ENCODE measurements around the gene CX3CL1. TPM values are rescaled to one million over a fixed set of nuclear protein-coding genes. Genes with fewer than 3 reads are reported as not detected.

Gene CX3CL1
- total and polyA plus RNA-seq, 2 of the 13 experiments (the other 11 are each of a cell fraction or from before 2014, with no cell fraction given), result 57.3 to 60.8 TPM

GRCh38 chr16:57388359-57389086 is 16.2 kb downstream of the CX3CL1 start (continued):
- TF ChIP-seq ZNF282 (IDR thresholded peaks at IDR 0.05; ENCODE audit: partially characterized antibody), result peak; percentile 13
- TF ChIP-seq ATF1 (CRISPR knock-in tag; IDR thresholded peaks at IDR 0.05), result no peak
- TF ChIP-seq HBP1 (CRISPR knock-in tag; IDR thresholded peaks at IDR 0.05; ENCODE audit: low read depth), result no peak
- no peak for TF ChIP-seq AGO1 (IDR thresholded peaks at IDR 0.05; ENCODE audit: low read depth, low read length, poor library complexity, severe bottlenecking)
- TF ChIP-seq PHB2 (IDR thresholded peaks at IDR 0.05; ENCODE audit: partially characterized antibody), result no peak
- TF ChIP-seq ZNF672 (CRISPR knock-in tag; IDR thresholded peaks at IDR 0.05), result no peak
- no peak for TF ChIP-seq NFYC (CRISPR knock-in tag; IDR thresholded peaks at IDR 0.05)
- no peak for TF ChIP-seq IKZF4 (CRISPR knock-in tag; IDR thresholded peaks at IDR 0.05; ENCODE audit: borderline replicate concordance, low read depth, not compliant biosample characterization)
- TF ChIP-seq ZNF558 (CRISPR knock-in tag; IDR thresholded peaks at IDR 0.05; ENCODE audit: borderline replicate concordance), result no peak
- peak; percentile 82; the same call in 1 of the 2 replicates for TF ChIP-seq SOX6 (IDR thresholded peaks at IDR 0.05)
- TF ChIP-seq SOX6 (CRISPR knock-in tag; IDR thresholded peaks at IDR 0.05), result no peak
- TF ChIP-seq ZNF646 (CRISPR knock-in tag; IDR thresholded peaks at IDR 0.05), result peak; percentile 42; the same call in 1 of the 2 replicates
- no peak for TF ChIP-seq PLSCR1 (CRISPR knock-in tag; IDR thresholded peaks at IDR 0.05; ENCODE audit: borderline replicate concordance)
- no peak for TF ChIP-seq GPN1 (CRISPR knock-in tag; IDR thresholded peaks at IDR 0.05; ENCODE audit: borderline replicate concordance)
- TF ChIP-seq ETV6 (CRISPR knock-in tag; conservative IDR thresholded peaks at IDR 0.05), result no peak
- no peak for TF ChIP-seq CENPBD1 (CRISPR knock-in tag; IDR thresholded peaks at IDR 0.05; ENCODE audit: borderline replicate concordance, low read depth)
- TF ChIP-seq MYC (CRISPR knock-in tag; IDR thresholded peaks at IDR 0.05; ENCODE audit: borderline replicate concordance), result no peak
- no peak for TF ChIP-seq NFATC3 (CRISPR knock-in tag; IDR thresholded peaks at IDR 0.05)
- no peak for TF ChIP-seq ATF6 (CRISPR knock-in tag; conservative IDR thresholded peaks at IDR 0.05)

Measured in HepG2 (cell line).